Colonic mucosa (tissue), 4 donors: ENCODE data around the gene ATXN7L1. TPM values are rescaled to one million over a fixed set of nuclear protein-coding genes. Genes with fewer than 3 reads are reported as not detected.
"Not testable (repeated sequence)": the region's sequence is repeated elsewhere in the genome, so short reads cannot be mapped to it uniquely, and the experiment has no call there.

ENCODE experiments used
- DNase-seq: peaks from one replicate; pipeline ENCODE4 v3.0.0-alpha.2; 2020
- H3K27ac ChIP-seq: fragments of 200-600 bp; one replicate; pipeline ENCODE4 v1.8.0; 2021
- H3K27me3 ChIP-seq: fragments of 200-600 bp; one replicate; pipeline ENCODE4 v1.8.0; 2021
- H3K36me3 ChIP-seq: fragments of 200-600 bp; one replicate; pipeline ENCODE4 v1.8.0; 2021
- H3K4me1 ChIP-seq: fragments of 200-600 bp; one replicate; pipeline ENCODE4 v1.8.0; 2021; ENCODE audit warnings: mild to moderate bottlenecking
- H3K4me3 ChIP-seq: fragments of 200-600 bp; one replicate; pipeline ENCODE4 v1.8.0; 2021
- H3K9ac ChIP-seq, 2 donors: one replicate each; pipeline ENCODE4 v1.7.0; 2013; ENCODE audit warnings: control low read depth in 2 of 2, low read depth in 2 of 2, low read length in 2 of 2
- H3K9me3 ChIP-seq: fragments of 200-600 bp; one replicate; pipeline ENCODE4 v1.8.0; 2021
- intact Hi-C: fragments of 100-400 bp; cut with DNase I; formaldehyde crosslinking; loops from one replicate; pipeline ENCODE4 v1.14.1; 2022
- total RNA-seq, 2 donors: library from RNA; stranded (reverse); fragmentation: NEBNext Ultra II Directional in 1 of 2; extraction: Animal tissue kit (Norgen Biotek cat#: 25700) in 1 of 2; gene quantifications; one replicate each; pipeline ENCODE4 v1.2.1, GENCODE V29; 2021
- TF ChIP-seq, protein P1 (sequence below): fragments of 200-600 bp; IDR thresholded peaks from one replicate; pipeline ENCODE4 v1.8.0; 2022; ENCODE audit warnings: antibody characterized with exemption, mild to moderate bottlenecking
- donor health status: healthy.
- donor health status: DM: no; HTN: no; CAD: no.
- donor health status: DM: no; HTN: no; CAD: no.

ATXN7L1 gene
- total RNA-seq, 2 donors from 2014 or later = 13.0 to 15.1 TPM

DNA sequence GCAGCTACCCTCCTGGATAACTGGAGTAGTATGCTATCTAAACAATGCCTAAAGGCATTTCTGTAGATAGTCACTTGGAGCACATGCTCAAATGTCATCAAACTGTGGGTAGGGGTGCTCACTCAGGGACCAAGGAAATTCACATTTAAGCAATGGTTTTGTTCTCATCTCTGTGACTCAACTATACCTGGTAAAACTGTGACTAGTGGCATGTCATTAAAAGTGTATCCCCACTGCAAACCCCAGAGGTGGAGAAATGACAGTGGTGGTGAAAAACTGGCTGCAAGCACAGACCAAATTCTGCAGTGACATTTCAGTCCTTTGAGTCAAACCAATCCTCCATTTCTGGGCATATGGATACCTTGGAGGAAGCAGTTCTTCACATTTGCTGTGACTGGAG is 160.9 kb downstream of the ATXN7L1 start:
- Histone ChIP-seq H3K27me3 (no peaks in the 10 kb centered on the region), H3K4me3 (no peak overlapping the region), H3K9me3 (no peaks in the 10 kb centered on the region), H3K9ac (no peak overlapping the region), H3K4me1 (no peaks in the 10 kb centered on the region), H3K27ac (no peak overlapping the region), H3K36me3 (no peaks in the 10 kb centered on the region)
- intact Hi-C loops = no loop called here
- DNase-seq = no peak
- TF ChIP-seq, protein P1, sequence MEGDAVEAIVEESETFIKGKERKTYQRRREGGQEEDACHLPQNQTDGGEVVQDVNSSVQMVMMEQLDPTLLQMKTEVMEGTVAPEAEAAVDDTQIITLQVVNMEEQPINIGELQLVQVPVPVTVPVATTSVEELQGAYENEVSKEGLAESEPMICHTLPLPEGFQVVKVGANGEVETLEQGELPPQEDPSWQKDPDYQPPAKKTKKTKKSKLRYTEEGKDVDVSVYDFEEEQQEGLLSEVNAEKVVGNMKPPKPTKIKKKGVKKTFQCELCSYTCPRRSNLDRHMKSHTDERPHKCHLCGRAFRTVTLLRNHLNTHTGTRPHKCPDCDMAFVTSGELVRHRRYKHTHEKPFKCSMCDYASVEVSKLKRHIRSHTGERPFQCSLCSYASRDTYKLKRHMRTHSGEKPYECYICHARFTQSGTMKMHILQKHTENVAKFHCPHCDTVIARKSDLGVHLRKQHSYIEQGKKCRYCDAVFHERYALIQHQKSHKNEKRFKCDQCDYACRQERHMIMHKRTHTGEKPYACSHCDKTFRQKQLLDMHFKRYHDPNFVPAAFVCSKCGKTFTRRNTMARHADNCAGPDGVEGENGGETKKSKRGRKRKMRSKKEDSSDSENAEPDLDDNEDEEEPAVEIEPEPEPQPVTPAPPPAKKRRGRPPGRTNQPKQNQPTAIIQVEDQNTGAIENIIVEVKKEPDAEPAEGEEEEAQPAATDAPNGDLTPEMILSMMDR = no peak

DNA sequence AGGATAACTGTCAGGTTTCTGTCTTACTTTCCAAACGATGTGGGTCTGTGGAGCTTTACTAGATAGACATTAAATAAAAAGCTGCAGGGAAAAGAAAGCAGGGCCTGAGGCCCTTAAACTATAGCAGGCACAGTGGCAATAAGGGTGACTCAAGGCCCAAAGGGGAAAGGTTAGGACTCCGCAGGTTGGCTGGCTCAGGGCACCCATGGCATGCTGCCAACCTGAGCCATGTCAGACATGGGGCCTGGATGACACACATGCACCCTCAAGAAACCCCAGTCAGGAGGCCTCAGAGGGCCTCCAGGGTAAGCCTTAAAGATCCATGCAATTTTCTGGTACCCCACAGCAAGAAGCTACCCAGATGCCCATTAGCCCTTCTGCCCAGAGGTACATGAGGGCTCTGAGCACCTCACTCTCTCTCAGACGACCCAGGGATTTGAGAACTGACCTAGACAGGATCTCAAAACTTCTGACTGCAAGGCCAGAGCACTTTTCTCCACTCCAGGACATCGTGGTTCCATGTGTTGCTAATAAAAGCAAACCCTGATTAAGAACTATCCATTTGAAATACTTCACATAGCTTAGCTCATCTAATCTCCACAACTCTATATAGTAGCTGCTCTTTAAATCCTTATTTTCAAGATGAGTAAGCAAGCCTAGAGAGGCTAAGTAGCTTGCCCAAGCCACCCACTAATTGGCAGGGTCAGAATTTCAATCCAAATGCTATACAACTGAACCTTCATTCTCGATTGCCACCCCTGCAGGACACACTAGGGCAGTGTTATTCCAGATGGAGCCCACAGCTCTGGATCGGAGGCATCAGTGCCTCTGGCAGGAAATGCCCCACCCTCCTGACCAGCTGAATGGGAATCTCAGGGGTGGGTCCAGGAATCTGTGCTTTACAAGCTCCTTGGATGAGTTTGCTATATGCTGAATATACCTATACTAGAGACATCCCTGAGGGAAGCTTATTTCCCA is 162.6 kb downstream of the ATXN7L1 start:
- H3K36me3 ChIP-seq = no peaks in the 10 kb centered on the region
- no peaks in the 10 kb centered on the region for H3K4me1 ChIP-seq
- H3K27me3 ChIP-seq = no peaks in the 10 kb centered on the region
- intact Hi-C loops = no loop called here
- TF ChIP-seq, protein P1 = no peak
- no peak overlapping the region for H3K27ac ChIP-seq
- H3K9ac ChIP-seq = no peak overlapping the region
- H3K4me3 ChIP-seq = no peak overlapping the region
- DNase-seq = no peak
- no peaks in the 10 kb centered on the region for H3K9me3 ChIP-seq

DNA sequence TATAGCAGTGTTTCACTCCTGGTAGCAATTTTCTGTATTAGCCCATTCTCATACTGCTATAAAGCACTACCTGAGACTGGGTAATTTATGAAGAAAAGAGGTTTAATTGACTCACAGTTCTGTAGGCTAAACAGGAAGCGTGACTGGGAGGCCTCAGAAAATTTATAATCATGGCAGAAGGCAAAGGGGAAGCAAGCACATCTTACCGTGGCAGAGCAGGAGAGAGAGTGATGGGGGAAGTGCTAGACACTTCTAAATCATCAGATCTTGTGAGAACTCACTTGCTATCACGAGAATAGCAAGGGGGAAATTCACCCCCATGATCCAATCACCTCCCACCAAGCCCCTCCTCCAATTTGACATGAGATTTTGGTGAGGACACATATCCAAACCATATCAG is 163.5 kb downstream of the ATXN7L1 start:
- no peak for DNase-seq
- Histone ChIP-seq H3K36me3 (no peaks in the 10 kb centered on the region), H3K9me3 (no peaks in the 10 kb centered on the region), H3K9ac (no peak overlapping the region), H3K27me3 (no peaks in the 10 kb centered on the region), H3K4me1 (no peaks in the 10 kb centered on the region), H3K4me3 (no peak overlapping the region), H3K27ac (no peak overlapping the region)
- intact Hi-C loops = no loop called here
- TF ChIP-seq, protein P1 = no peak

DNA sequence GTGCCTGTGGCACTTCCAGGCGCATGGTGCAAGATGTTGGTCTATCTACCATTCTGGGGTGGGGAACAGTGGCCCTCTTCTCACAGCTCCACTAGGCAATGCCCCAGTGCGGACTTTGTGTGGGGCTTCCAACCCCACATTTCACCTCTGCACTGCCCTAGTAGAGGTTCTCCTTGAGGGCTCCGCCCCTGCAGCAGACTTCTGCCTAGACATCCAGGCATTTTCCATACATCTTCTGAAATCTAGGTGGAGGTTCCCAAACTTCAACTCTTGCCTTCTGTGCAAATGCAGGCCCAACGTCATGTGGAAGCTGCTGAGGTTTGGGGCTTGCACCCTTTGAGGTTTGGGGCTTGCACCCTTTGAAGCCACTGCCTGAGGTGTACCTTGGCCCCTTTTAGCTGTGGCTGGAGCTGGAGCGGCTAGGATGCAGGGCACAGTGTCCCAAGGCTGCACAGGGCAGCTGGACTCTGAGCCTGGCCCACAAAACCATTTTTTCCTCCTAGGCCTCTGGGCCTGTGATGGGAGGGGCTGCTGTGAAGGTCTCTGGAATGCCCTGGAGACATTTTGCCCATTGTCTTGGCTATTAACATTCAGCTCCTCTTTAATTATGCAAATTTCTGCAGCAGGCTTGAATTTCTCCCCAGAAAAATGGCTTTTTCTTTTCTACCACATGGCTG is 164.5 kb downstream of the ATXN7L1 start:
- H3K27ac ChIP-seq = no peak overlapping the region
- no peak overlapping the region for H3K9ac ChIP-seq
- H3K27me3 ChIP-seq = no peaks in the 10 kb centered on the region
- no peaks in the 10 kb centered on the region for H3K36me3 ChIP-seq
- H3K4me3 ChIP-seq = no peak overlapping the region
- no peaks in the 10 kb centered on the region for H3K4me1 ChIP-seq
- no peaks in the 10 kb centered on the region for H3K9me3 ChIP-seq
- intact Hi-C loops = no loop called here
- DNase-seq = no peak
- TF ChIP-seq, protein P1 = no peak

DNA sequence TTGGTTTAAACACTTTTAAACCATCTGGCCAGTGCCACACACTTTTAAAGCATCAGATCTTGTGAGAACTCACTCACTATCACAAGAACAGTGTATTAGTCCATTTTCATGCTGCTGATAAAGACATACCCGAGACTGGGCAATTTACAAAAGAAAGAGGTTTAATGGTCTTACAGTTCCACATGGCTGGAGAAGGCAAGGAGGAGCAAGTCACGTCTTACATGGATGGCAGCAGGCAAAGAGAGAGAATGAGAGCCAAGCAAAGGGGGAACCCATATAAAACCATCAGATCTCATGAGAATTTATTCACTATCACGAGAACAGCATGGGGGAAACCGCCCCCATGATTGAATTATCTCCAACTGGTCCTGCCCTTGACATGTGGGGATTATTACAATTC is 165.7 kb downstream of the ATXN7L1 start:
- intact Hi-C loops, H3K27me3 ChIP-seq, H3K9me3 ChIP-seq, H3K36me3 ChIP-seq, H3K4me1 ChIP-seq, H3K9ac ChIP-seq, H3K27ac ChIP-seq, H3K4me3 ChIP-seq, DNase-seq: not testable (repeated sequence)

DNA sequence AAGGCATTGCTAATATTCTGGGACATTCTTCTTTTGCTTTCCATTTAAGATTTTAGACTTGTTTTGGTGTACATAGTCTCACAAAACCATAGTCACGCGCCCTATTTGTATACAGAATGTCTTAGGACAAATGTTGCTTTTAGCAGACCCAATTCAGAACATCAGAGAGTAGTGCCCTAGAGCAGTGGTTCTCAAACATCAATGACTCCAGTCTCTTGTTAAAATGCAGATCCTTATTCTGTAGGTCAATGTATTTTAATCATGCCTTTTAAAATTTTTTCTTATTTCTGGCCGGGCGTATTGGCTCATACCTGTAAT is 167.7 kb downstream of the ATXN7L1 start:
- no peaks in the 10 kb centered on the region for H3K27me3 ChIP-seq
- H3K9me3 ChIP-seq = no peaks in the 10 kb centered on the region
- intact Hi-C loops = no loop called here
- DNase-seq = no peak
- H3K4me3 ChIP-seq = no peak overlapping the region
- H3K27ac ChIP-seq = no peak overlapping the region
- H3K36me3 ChIP-seq = no peaks in the 10 kb centered on the region
- H3K4me1 ChIP-seq = no peaks in the 10 kb centered on the region
- H3K9ac ChIP-seq = no peak overlapping the region
- TF ChIP-seq, protein P1 = no peak
